ENCODE data around the gene PRDM13.

GRCh38 chr6:99608059-99608885 lies 1.6 kb downstream of the PRDM13 start:
- TF ChIP-seq CTCF (IDR thresholded peaks at IDR 0.05; ENCODE audit: low read depth, low read length, missing input control) = no peak
- no peak for TF ChIP-seq SP1 (IDR thresholded peaks at IDR 0.05)
- TF ChIP-seq RAD21 (IDR thresholded peaks at IDR 0.05) = no peak
- TF ChIP-seq TAF1 (conservative IDR thresholded peaks at IDR 0.05) = no peak
- TF ChIP-seq MAX (IDR thresholded peaks at IDR 0.05) = no peak
- no peak for TF ChIP-seq REST (IDR thresholded peaks at IDR 0.05)
- no peak for TF ChIP-seq RXRA (IDR thresholded peaks at IDR 0.05)
- TF ChIP-seq ATF3 (IDR thresholded peaks at IDR 0.05) = no peak
- TF ChIP-seq HNF4G (IDR thresholded peaks at IDR 0.05) = no peak
- TF ChIP-seq GABPA (IDR thresholded peaks at IDR 0.05 in 1 of 2, conservative IDR thresholded peaks at IDR 0.05 in 1 of 2) = no peak
- TF ChIP-seq NR2F2 (IDR thresholded peaks at IDR 0.05) = no peak
- TF ChIP-seq YY1 (IDR thresholded peaks at IDR 0.05) = no peak
- no peak for TF ChIP-seq FOXA1 (IDR thresholded peaks at IDR 0.05)
- TF ChIP-seq JUND (IDR thresholded peaks at IDR 0.05) = no peak

Measured in liver (tissue), 3 donors.